GM12872 (cell line): Measurements from ENCODE around the gene SLCO1B1.

Experiments used
- CTCF ChIP-seq: IDR thresholded peaks from 3 replicates; pipeline ENCODE4 v1.5.1; 2011; ENCODE audit warnings: low read depth, mild to moderate bottlenecking, low read length, moderate library complexity; ENCODE audit not compliant: insufficient read depth

Gene SLCO1B1

DNA sequence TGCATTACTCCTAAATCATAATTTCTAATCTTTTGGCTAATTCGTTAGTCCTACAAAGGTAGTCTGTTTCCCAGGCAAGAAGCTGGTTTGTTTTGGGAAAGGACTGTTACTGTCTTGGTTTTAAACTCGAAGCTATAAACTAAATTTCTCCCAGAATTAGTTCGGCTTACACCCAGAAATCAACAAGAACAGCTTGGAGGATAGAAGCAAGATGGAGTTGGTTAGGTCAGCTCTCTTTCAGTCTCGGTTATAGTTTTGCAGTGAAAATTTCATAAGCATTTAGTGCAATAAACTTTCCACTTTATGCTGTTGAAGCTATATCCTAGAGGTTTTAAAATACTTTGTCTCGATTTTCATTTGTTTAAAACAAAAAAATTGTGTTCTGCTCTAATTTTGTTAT, 103.4 kb downstream of the SLCO1B1 start:
- TF ChIP-seq CTCF, result no peak

GRCh38 chr12:21239866-21240265, 108.9 kb downstream of the SLCO1B1 start:
- TF ChIP-seq CTCF, result no peak

GRCh38 chr12:21248679-21249078, 117.7 kb downstream of the SLCO1B1 start:
- TF ChIP-seq CTCF, result no peak

DNA sequence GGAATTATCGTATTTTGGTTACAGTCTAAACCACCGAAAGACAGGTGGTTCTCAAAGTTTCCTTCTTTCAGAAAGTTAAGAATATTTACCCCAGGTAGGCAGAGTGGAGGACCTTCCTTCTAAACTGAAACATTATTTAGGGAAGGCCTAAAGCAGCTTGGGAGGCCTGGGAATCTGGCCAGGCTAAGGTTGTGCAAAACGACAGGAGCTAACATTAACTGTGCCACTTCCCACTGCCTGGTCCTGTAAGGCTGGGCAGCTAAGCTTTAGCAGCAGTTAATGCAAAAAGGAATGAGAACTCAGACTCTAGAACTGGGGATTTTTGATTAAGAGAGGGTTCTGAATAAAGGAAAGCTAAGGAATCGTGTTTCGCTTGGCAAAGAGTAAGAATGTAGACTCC, 121.1 kb downstream of the SLCO1B1 start:
- no peak for TF ChIP-seq CTCF

DNA sequence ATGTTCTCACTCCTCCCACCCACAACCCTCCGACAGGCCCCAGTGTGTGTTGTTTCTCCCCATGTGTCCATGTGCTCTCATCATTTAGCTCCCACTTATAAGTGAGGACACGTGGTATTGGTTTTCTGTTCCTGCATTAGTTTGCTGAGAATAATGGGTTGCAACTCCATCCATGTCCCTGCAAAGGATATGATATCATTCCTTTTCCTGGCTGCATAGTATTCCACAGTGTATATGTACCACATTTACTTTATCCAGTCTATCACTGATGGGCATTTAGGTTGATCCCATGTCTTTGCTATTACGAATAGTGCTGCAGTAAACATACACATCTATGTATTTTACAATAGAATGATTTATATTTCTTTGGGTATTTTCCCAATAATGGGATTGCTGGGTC, 126.2 kb downstream of the SLCO1B1 start:
- no peak for TF ChIP-seq CTCF

DNA sequence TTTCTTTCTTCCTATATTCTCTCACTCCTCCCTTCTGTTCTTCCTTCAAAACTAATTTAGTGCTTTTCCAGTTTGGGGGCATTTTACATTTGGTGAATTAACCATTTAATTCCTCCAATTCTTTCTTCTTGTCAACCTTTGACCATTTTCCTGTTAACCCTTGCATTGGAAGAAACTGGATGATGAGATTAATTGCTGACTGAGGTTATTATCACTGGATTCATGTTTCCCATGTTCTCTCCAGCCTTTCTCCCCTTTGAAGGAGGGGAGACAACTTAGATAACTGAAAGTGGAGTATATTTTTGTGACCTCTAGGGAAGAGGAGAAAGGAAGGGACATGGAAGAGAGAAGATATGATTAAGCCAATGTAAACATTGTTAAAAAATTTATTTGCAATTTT, 133.2 kb downstream of the SLCO1B1 start:
- TF ChIP-seq CTCF, result no peak

GRCh38 chr12:21265932-21266331, 134.9 kb downstream of the SLCO1B1 start:
- TF ChIP-seq CTCF, result no peak

- TF ChIP-seq CTCF, result no peak
These were observed 145.8 kb downstream of the SLCO1B1 start for GRCh38 chr12:21276826-21277225.
